ENCODE measurements around the gene TNFSF12.

The TNFSF12 gene

GRCh38 chr17:7559320-7560171, 10.7 kb downstream of the TNFSF12 start:
- Histone ChIP-seq H3K4me2 (ENCODE audit: low read depth, low read length) (peak overlapping the region; percentile 88; the same call in 1 of the 2 replicates), H3K9me2 (replicated peaks; ENCODE audit: insufficient read depth, low read length) (no peaks in the 10 kb centered on the region), H3K36me3 (replicated peaks; ENCODE audit: insufficient read depth, low read length) (no peaks in the 10 kb centered on the region), H3K9me3 (replicated peaks; ENCODE audit: insufficient read depth, low read length) (no peaks in the 10 kb centered on the region), H3F3A (ENCODE audit: insufficient read depth, low read length) (peaks cover 14% of the 10 kb centered on the region; the same call in 1 of the 2 replicates), H3K4me3 (ENCODE audit: low read length) (no peak overlapping the region), H3K27ac (ENCODE audit: low read length) (no peak overlapping the region), H3K4me1 (ENCODE audit: low read length) (peaks cover 26% of the 10 kb centered on the region), H3K79me2 (ENCODE audit: low read length) (peaks cover 33% of the 10 kb centered on the region), H2AFZ (ENCODE audit: low read length) (peak overlapping the region; percentile 92; the same call in 1 of the 2 replicates), H3K27me3 (replicated peaks; ENCODE audit: insufficient read depth, low read length) (no peaks in the 10 kb centered on the region), H4K20me1 (ENCODE audit: insufficient read depth, low read length) (no peaks in the 10 kb centered on the region), H3K9ac (ENCODE audit: low read length) (no peak overlapping the region; the same call in 1 of the 2 replicates)
- no peak for TF ChIP-seq EZH2phosphoT487 (IDR thresholded peaks at IDR 0.05; ENCODE audit: low read length)
- DNase-seq, result no peak

GRCh38 chr17:7560172-7561027, 11.5 kb downstream of the TNFSF12 start:
- Histone ChIP-seq H3F3A (ENCODE audit: insufficient read depth, low read length) (peaks cover 14% of the 10 kb centered on the region; the same call in 1 of the 2 replicates), H3K27ac (ENCODE audit: low read length) (no peak overlapping the region), H3K4me1 (ENCODE audit: low read length) (peaks cover 26% of the 10 kb centered on the region), H3K4me2 (ENCODE audit: low read depth, low read length) (peak overlapping the region; percentile 88), H3K9ac (ENCODE audit: low read length) (peak overlapping the region; percentile 26; the same call in 1 of the 2 replicates), H3K79me2 (ENCODE audit: low read length) (peaks cover 42% of the 10 kb centered on the region), H2AFZ (ENCODE audit: low read length) (peak overlapping the region; percentile 92), H3K27me3 (replicated peaks; ENCODE audit: insufficient read depth, low read length) (no peaks in the 10 kb centered on the region), H3K9me2 (replicated peaks; ENCODE audit: insufficient read depth, low read length) (no peaks in the 10 kb centered on the region), H3K4me3 (ENCODE audit: low read length) (peak overlapping the region; percentile 73), H3K36me3 (replicated peaks; ENCODE audit: insufficient read depth, low read length) (peaks cover 6% of the 10 kb centered on the region; the same call in 1 of the 2 replicates), H4K20me1 (ENCODE audit: insufficient read depth, low read length) (no peaks in the 10 kb centered on the region), H3K9me3 (replicated peaks; ENCODE audit: insufficient read depth, low read length) (no peaks in the 10 kb centered on the region)
- TF ChIP-seq EZH2phosphoT487 (IDR thresholded peaks at IDR 0.05; ENCODE audit: low read length), result no peak
- TF ChIP-seq CTCF (IDR thresholded peaks at IDR 0.05; ENCODE audit: low read length), result peak; percentile 81
- DNase-seq, result peak; percentile 75

- Histone ChIP-seq H3K27me3 (replicated peaks; ENCODE audit: insufficient read depth, low read length) (no peaks in the 10 kb centered on the region), H3K36me3 (replicated peaks; ENCODE audit: insufficient read depth, low read length) (peaks cover 8% of the 10 kb centered on the region; the same call in 1 of the 2 replicates), H3K4me3 (ENCODE audit: low read length) (peak overlapping the region; percentile 73), H3F3A (ENCODE audit: insufficient read depth, low read length) (peaks cover 14% of the 10 kb centered on the region; the same call in 1 of the 2 replicates), H3K4me1 (ENCODE audit: low read length) (peaks cover 26% of the 10 kb centered on the region), H2AFZ (ENCODE audit: low read length) (peak overlapping the region; percentile 92), H3K27ac (ENCODE audit: low read length) (peak overlapping the region; percentile 68; the same call in 1 of the 2 replicates), H3K9ac (ENCODE audit: low read length) (peak overlapping the region; percentile 93), H3K4me2 (ENCODE audit: low read depth, low read length) (peak overlapping the region; percentile 88), H3K79me2 (ENCODE audit: low read length) (peaks cover 46% of the 10 kb centered on the region), H3K9me3 (replicated peaks; ENCODE audit: insufficient read depth, low read length) (no peaks in the 10 kb centered on the region), H4K20me1 (ENCODE audit: insufficient read depth, low read length) (no peaks in the 10 kb centered on the region), H3K9me2 (replicated peaks; ENCODE audit: insufficient read depth, low read length) (no peaks in the 10 kb centered on the region)
- TF ChIP-seq EZH2phosphoT487 (IDR thresholded peaks at IDR 0.05; ENCODE audit: low read length), result no peak
- TF ChIP-seq EZH2 (optimal IDR thresholded peaks at IDR 0.05; ENCODE audit: low read depth, low read length), result no peak
- TF ChIP-seq CTCF (IDR thresholded peaks at IDR 0.05; ENCODE audit: low read length), result peak; percentile 70
- peak; percentile 89 for DNase-seq
These were observed 12.2 kb downstream of the TNFSF12 start for GRCh38 chr17:7561028-7561575.
